HEK293 (cell line): ENCODE measurements around the gene GAB3.
"Not testable (repeated sequence)": the region's sequence is repeated elsewhere in the genome, so short reads cannot be mapped to it uniquely, and the experiment has no call there.

Experiments
- CTCF ChIA-PET: fragments of 350-600 bp; formaldehyde crosslinking; extraction: SDS; loops from one replicate; lab custom pipeline; 2021; ENCODE audit warnings: antibody characterized with exemption; lab: Yijun Ruan, JAX
- POLR2A ChIA-PET: fragments of 300-600 bp; formaldehyde crosslinking; extraction: SDS; loops from one replicate; lab custom pipeline; 2020; ENCODE audit warnings: antibody characterized with exemption, inconsistent platforms; lab: Yijun Ruan, JAX
- H3K27ac ChIP-seq: fragments of 200-500 bp; sonication (Bioruptor generic); 2 replicates; pipeline ENCODE4 v1.5.1; 2014; ENCODE audit warnings: low read depth, low read length, control low read depth, inconsistent platforms; ENCODE audit errors: extremely low read depth
- H3K36me3 ChIP-seq, 2 experiments: fragments of 200-500 bp in 1 of 2; sonication (Bioruptor generic) in 1 of 2; 1 replicate in 1 of 2; 2 replicates in 1 of 2; pipeline ENCODE4 v1.5.1; 2014 to 2017; ENCODE audit warnings: inconsistent platforms in 2 of 2, low read length in 2 of 2; ENCODE audit not compliant: control insufficient read depth in 2 of 2, insufficient read depth in 1 of 2
- H3K4me1 ChIP-seq: fragments of 200-500 bp; sonication (Bioruptor generic); 2 replicates; pipeline ENCODE4 v1.5.1; 2014; ENCODE audit warnings: mild to moderate bottlenecking, low read length, inconsistent platforms; ENCODE audit not compliant: control insufficient read depth, insufficient read depth
- H3K4me3 ChIP-seq: 2 replicates; pipeline ENCODE4 v1.5.1; 2011; ENCODE audit warnings: low read depth, mild to moderate bottlenecking, control low read depth, low read length, moderate library complexity
- H3K9me3 ChIP-seq: fragments of 200-500 bp; sonication (Bioruptor generic); 2 replicates; pipeline ENCODE4 v1.5.1; 2014; ENCODE audit warnings: low read depth, low read length, inconsistent platforms; ENCODE audit not compliant: control insufficient read depth, insufficient read depth

GAB3 gene

DNA sequence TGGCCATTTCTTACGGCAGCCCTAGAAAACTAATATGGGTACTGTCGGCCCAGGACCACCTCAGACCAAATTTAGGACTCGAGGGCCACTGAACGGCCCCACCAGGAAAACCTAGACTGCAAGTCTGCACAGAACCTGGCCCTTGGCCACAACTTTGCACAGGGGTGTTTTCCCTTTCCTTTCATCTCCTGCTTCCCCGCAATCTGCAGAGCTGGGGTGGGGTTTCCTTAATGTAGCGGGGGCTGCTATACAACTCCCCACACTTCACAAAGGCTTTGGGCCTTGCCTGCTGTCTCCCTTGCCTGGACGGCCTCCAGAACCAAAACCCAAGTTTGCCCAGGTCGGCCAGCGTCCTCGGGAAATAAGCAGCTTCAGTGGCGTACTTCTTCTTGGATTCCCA is 119.9 kb downstream of the GAB3 start:
- POLR2A ChIA-PET, H3K36me3 ChIP-seq, H3K9me3 ChIP-seq, H3K27ac ChIP-seq, CTCF ChIA-PET, H3K4me3 ChIP-seq, H3K4me1 ChIP-seq: not testable (repeated sequence)

DNA sequence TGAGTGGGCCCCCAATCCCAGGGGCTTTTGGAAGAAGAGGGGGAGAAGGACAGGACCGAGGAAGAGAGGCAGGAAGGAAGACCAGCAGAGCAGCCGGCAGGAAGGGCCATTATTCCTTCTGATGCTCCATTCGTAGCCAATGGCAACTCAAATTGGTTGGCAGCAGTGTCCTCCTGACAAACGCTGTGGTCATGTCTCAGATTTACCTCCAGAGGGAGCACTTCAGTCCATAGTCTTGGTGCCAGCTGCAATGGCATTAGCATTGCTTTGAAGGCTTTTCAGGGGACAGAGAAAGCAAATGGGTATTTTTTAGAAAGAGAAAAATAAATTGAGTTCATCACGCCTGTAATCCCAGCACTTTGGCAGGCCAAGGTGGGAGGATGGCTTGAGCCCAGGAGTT is 121.9 kb downstream of the GAB3 start:
- H3K4me3 ChIP-seq, H3K9me3 ChIP-seq, H3K4me1 ChIP-seq, H3K36me3 ChIP-seq, H3K27ac ChIP-seq, POLR2A ChIA-PET, CTCF ChIA-PET: not testable (repeated sequence)
